HepG2 (cell line): ENCODE results near the gene ZNF546. TPM values are rescaled to one million over a fixed set of nuclear protein-coding genes. Genes with fewer than 3 reads are reported as not detected.
A peak's percentile ranks its signal among the peaks of the same experiment; 100 is the strongest.

Source experiments
- CAMTA2 ChIP-seq: sonication (generic); formaldehyde crosslinking; IDR thresholded peaks from 2 replicates; pipeline ENCODE4 v1.4.0; 2020; ENCODE audit warnings: mild to moderate bottlenecking, missing genetic modification reagents, borderline replicate concordance
- CERS6 ChIP-seq: sonication (generic); formaldehyde crosslinking; IDR thresholded peaks from 2 replicates; pipeline ENCODE4 v1.5.0; 2020; ENCODE audit warnings: missing genetic modification reagents
- EHMT2 ChIP-seq: fragments of 200-600 bp; sonication (generic); IDR thresholded peaks from 2 replicates; pipeline ENCODE4 v1.7.0; 2017; ENCODE audit warnings: antibody characterized with exemption, low read depth, low read length, borderline replicate concordance
- FOSL2 ChIP-seq: sonication (generic); formaldehyde crosslinking; IDR thresholded peaks from 2 replicates; pipeline ENCODE4 v1.4.0; 2020; ENCODE audit warnings: missing genetic modification reagents
- HNRNPH1 ChIP-seq: fragments of 200-400 bp; formaldehyde crosslinking; optimal IDR thresholded peaks from 2 replicates; pipeline ENCODE3; 2017; ENCODE audit warnings: mild to moderate bottlenecking, low read depth, low read length
- HNRNPUL1 ChIP-seq: fragments of 200-400 bp; formaldehyde crosslinking; IDR thresholded peaks from 2 replicates; pipeline ENCODE4 v1.6.1; 2017; ENCODE audit warnings: low read depth, mild to moderate bottlenecking, low read length, moderate library complexity
- KDM5A ChIP-seq: fragments of 200-600 bp; sonication (generic); IDR thresholded peaks from 2 replicates; pipeline ENCODE4 v1.7.0; 2018; ENCODE audit warnings: antibody characterized with exemption, mild to moderate bottlenecking, low read length, borderline replicate concordance
- MXD3 ChIP-seq: IDR thresholded peaks from 2 replicates; pipeline ENCODE4 v1.6.1; 2016; ENCODE audit warnings: mild to moderate bottlenecking, missing biosample characterization, missing genetic modification reagents
- NPAS2 ChIP-seq: sonication (generic); formaldehyde crosslinking; IDR thresholded peaks from 2 replicates; pipeline ENCODE4 v1.8.0; 2022; ENCODE audit warnings: mild to moderate bottlenecking, missing genetic modification reagents, borderline replicate concordance
- RNF2 ChIP-seq: fragments of 450-650 bp; conservative IDR thresholded peaks from 2 replicates; pipeline ENCODE4 v1.6.1; 2016; ENCODE audit warnings: low read depth
- SP140L ChIP-seq: sonication (generic); formaldehyde crosslinking; IDR thresholded peaks from 2 replicates; pipeline ENCODE4 v1.4.0; 2020; ENCODE audit warnings: missing genetic modification reagents, borderline replicate concordance
- STAT5B ChIP-seq: sonication (generic); formaldehyde crosslinking; IDR thresholded peaks from 2 replicates; pipeline ENCODE4 v1.4.0; 2020; ENCODE audit warnings: missing genetic modification reagents
- ZBTB25 ChIP-seq: IDR thresholded peaks from 2 replicates; pipeline ENCODE4 v1.6.1; 2018; ENCODE audit warnings: missing genetic modification reagents
- ZBTB43 ChIP-seq: sonication (generic); formaldehyde crosslinking; conservative IDR thresholded peaks from 2 replicates; pipeline ENCODE4 v1.4.0; 2020; ENCODE audit warnings: missing genetic modification reagents
- ZKSCAN5 ChIP-seq: sonication (generic); formaldehyde crosslinking; IDR thresholded peaks from 2 replicates; pipeline ENCODE4 v1.5.1; 2020; ENCODE audit warnings: mild to moderate bottlenecking, missing genetic modification reagents
- ZNF367 ChIP-seq: sonication (generic); formaldehyde crosslinking; IDR thresholded peaks from 2 replicates; pipeline ENCODE4 v1.4.0; 2020; ENCODE audit warnings: missing genetic modification reagents, borderline replicate concordance
- ZNF563 ChIP-seq: sonication (generic); formaldehyde crosslinking; IDR thresholded peaks from 2 replicates; pipeline ENCODE4 v1.8.0; 2022; ENCODE audit warnings: mild to moderate bottlenecking, moderate library complexity, missing genetic modification reagents
- ZNF776 ChIP-seq: sonication (generic); formaldehyde crosslinking; IDR thresholded peaks from 2 replicates; pipeline ENCODE4 v1.4.0; 2020; ENCODE audit warnings: mild to moderate bottlenecking, missing genetic modification reagents
- ZNF777 ChIP-seq: sonication (generic); formaldehyde crosslinking; IDR thresholded peaks from 2 replicates; pipeline ENCODE4 v1.4.0; 2020; ENCODE audit warnings: missing genetic modification reagents
- ZNF784 ChIP-seq: sonication (generic); formaldehyde crosslinking; IDR thresholded peaks from 2 replicates; pipeline ENCODE4 v1.5.1; 2020; ENCODE audit warnings: missing genetic modification reagents, mild to moderate bottlenecking, borderline replicate concordance
- ZNF788 ChIP-seq: sonication (generic); formaldehyde crosslinking; IDR thresholded peaks from 2 replicates; pipeline ENCODE4 v1.5.0; 2020; ENCODE audit warnings: mild to moderate bottlenecking, missing genetic modification reagents, borderline replicate concordance
- ZSCAN5A ChIP-seq: sonication (generic); formaldehyde crosslinking; IDR thresholded peaks from 2 replicates; pipeline ENCODE4 v1.8.0; 2022; ENCODE audit warnings: mild to moderate bottlenecking, missing genetic modification reagents, borderline replicate concordance
- polyA plus RNA-seq, 8 experiments: library from polyadenylated mRNA; depleted of rRNA in 3 of 8; stranded (reverse) in 7 of 8; unstranded in 1 of 8; fragments of >200 nt; fragmentation: Illumina TruSeq in 4 of 8; extraction: Trizol in 4 of 8; gene quantifications; 2 replicates each; pipeline versions ENCODE4 v1.2.1 to v1.2.3, GENCODE V29; 2011 to 2016; ENCODE audit warnings: low read depth in 4 of 8, missing spikeins in 1 of 8, mixed read lengths in 1 of 8; ENCODE audit not compliant: insufficient read depth in 1 of 8
- total RNA-seq, 5 experiments: library from RNA; depleted of rRNA; stranded (reverse); fragments of >200 nt; fragmentation: Illumina TruSeq; extraction: Trizol; gene quantifications; 2 replicates each; pipeline ENCODE4 v1.2.3, GENCODE V29; 2016; ENCODE audit warnings: low read depth in 1 of 5

Gene ZNF546
- total and polyA plus RNA-seq, 2 of the 13 experiments (the other 11 are each of a cell fraction or from before 2014, with no cell fraction given), result 2.2 to 4.1 TPM

- TF ChIP-seq FOSL2 (CRISPR knock-in tag) (0 out of 2 replicates have a peak, but pooled peaks have one; percentile 11), ZNF776 (CRISPR knock-in tag) (0 out of 2 replicates have a peak, but pooled peaks have one; percentile 36), EHMT2 (no peak), HNRNPH1 (no peak), ZBTB43 (peak; percentile 68; the same call in 1 of the 2 replicates), STAT5B (CRISPR knock-in tag) (no peak), NPAS2 (CRISPR knock-in tag) (no peak), ZNF784 (no peak), ZKSCAN5 (CRISPR knock-in tag) (no peak; the same call in 1 of the 2 replicates), ZNF777 (peak; percentile 58), ZNF563 (CRISPR knock-in tag) (peak; percentile 93), RNF2 (peak; percentile 46; the same call in 1 of the 2 replicates), CERS6 (CRISPR knock-in tag) (no peak), SP140L (CRISPR knock-in tag) (no peak), ZBTB25 (CRISPR knock-in tag) (no peak; the same call in 1 of the 2 replicates), ZNF367 (CRISPR knock-in tag) (no peak), ZNF788 (CRISPR knock-in tag) (peak; percentile 67; the same call in 1 of the 2 replicates), KDM5A (no peak; the same call in 1 of the 2 replicates), MXD3 (CRISPR knock-in tag) (0 out of 2 replicates have a peak, but pooled peaks have one; percentile 55), ZSCAN5A (CRISPR knock-in tag) (no peak), HNRNPUL1 (no peak), CAMTA2 (0 out of 2 replicates have a peak, but pooled peaks have one; percentile 80)
Measured at GRCh38 chr19:40055832-40056504, 59.1 kb downstream of the ZNF546 start, which contains the start of gene ZNF780B (continued).
